K562 (cell line): ENCODE measurements around the gene TAC3. TPM values are rescaled to one million over a fixed set of nuclear protein-coding genes. Genes with fewer than 3 reads are reported as not detected.

Experiments used
- FOXK2 ChIP-seq, 2 experiments: fragments of 450-650 bp; IDR thresholded peaks in 1 of 2; conservative IDR thresholded peaks in 1 of 2; 2 replicates each; pipeline ENCODE4 v1.6.1; 2016; ENCODE audit warnings: low read depth in 2 of 2, mild to moderate bottlenecking in 1 of 2
- KDM4B ChIP-seq, 2 experiments: fragments of 450-650 bp in 1 of 2; sonication (generic) in 1 of 2; IDR thresholded peaks; 2 replicates each; pipeline ENCODE4 v1.6.1; 2016 to 2017; ENCODE audit warnings: borderline replicate concordance in 2 of 2, antibody characterized with exemption in 1 of 2, low read depth in 1 of 2, mild to moderate bottlenecking in 1 of 2
- MAFF ChIP-seq: IDR thresholded peaks from 2 replicates; pipeline ENCODE4 v1.6.1; 2012; ENCODE audit warnings: low read length, improper control_type of control experiment
- MAFG ChIP-seq: fragments of 450-650 bp; conservative IDR thresholded peaks from 2 replicates; pipeline ENCODE4 v1.6.1; 2016; ENCODE audit warnings: missing genetic modification characterization, missing compliant biosample characterization
- MED1 ChIP-seq: sonication (generic); formaldehyde crosslinking; IDR thresholded peaks from 2 replicates; pipeline ENCODE4 v1.8.1; 2023; ENCODE audit warnings: missing genetic modification reagents, borderline replicate concordance
- MYC ChIP-seq, 2 experiments: fragments of 250-450 bp in 1 of 2; sonication (Bioruptor Pico) in 1 of 2; IDR thresholded peaks; 2 replicates each; pipeline versions ENCODE4 v1.5.1 to v1.6.1; 2012 to 2021; ENCODE audit warnings: low read depth in 2 of 2, borderline replicate concordance in 1 of 2, improper control_type of control experiment in 1 of 2, low read length in 1 of 2, mild to moderate bottlenecking in 1 of 2, moderate library complexity in 1 of 2
- NBN ChIP-seq: fragments of 450-650 bp; IDR thresholded peaks from 2 replicates; pipeline ENCODE4 v1.6.1; 2016; ENCODE audit warnings: low read depth, mild to moderate bottlenecking
- OTX1 ChIP-seq: fragments of 450-650 bp; formaldehyde crosslinking; IDR thresholded peaks from 2 replicates; pipeline ENCODE4 v1.4.0; 2022; ENCODE audit warnings: mild to moderate bottlenecking
- PBX2 ChIP-seq, 2 experiments: IDR thresholded peaks in 1 of 2; conservative IDR thresholded peaks in 1 of 2; 2 replicates each; pipeline ENCODE4 v1.6.1; 2016; ENCODE audit warnings: low read depth in 2 of 2, mild to moderate bottlenecking in 1 of 2, missing compliant biosample characterization in 1 of 2, missing genetic modification characterization in 1 of 2, moderate library complexity in 1 of 2
- SMARCE1 ChIP-seq: fragments of 450-650 bp; IDR thresholded peaks from 2 replicates; pipeline ENCODE4 v1.7.1; 2016; ENCODE audit warnings: mild to moderate bottlenecking
- SPI1 ChIP-seq: IDR thresholded peaks from 2 replicates; pipeline ENCODE4 v1.6.1; 2011; ENCODE audit warnings: low read depth, low read length, control low read depth, borderline replicate concordance
- TBL1XR1 ChIP-seq, 2 experiments: IDR thresholded peaks; 2 replicates each; pipeline ENCODE4 v1.6.1; 2012; ENCODE audit warnings: improper control_type of control experiment in 2 of 2, low read length in 2 of 2, mild to moderate bottlenecking in 1 of 2
- TEAD4 ChIP-seq, 2 experiments: sonication (generic) in 1 of 2; formaldehyde crosslinking in 1 of 2; IDR thresholded peaks; 2 replicates each; pipeline versions ENCODE4 v1.6.1 to v1.8.0; 2012 to 2022; ENCODE audit warnings: borderline replicate concordance in 1 of 2, inconsistent platforms in 1 of 2, low read length in 1 of 2, mild to moderate bottlenecking in 1 of 2, missing genetic modification reagents in 1 of 2
- ZBTB2 ChIP-seq: fragments of 450-650 bp; IDR thresholded peaks from 2 replicates; pipeline ENCODE4 v1.6.1; 2016; ENCODE audit warnings: antibody characterized with exemption
- ZNF316 ChIP-seq: fragments of 450-650 bp; IDR thresholded peaks from 2 replicates; pipeline ENCODE4 v1.6.1; 2016
- ZNF449 ChIP-seq: fragments of 250-450 bp; sonication (Bioruptor Pico); IDR thresholded peaks from 2 replicates; pipeline ENCODE4 v1.8.0; 2022; ENCODE audit warnings: moderate library complexity, mild to moderate bottlenecking, inconsistent platforms
- ZNF551 ChIP-seq: fragments of 250-450 bp; sonication (Bioruptor Pico); IDR thresholded peaks from 2 replicates; pipeline ENCODE4 v1.5.0; 2021; ENCODE audit warnings: mild to moderate bottlenecking, moderate library complexity
- ZNF766 ChIP-seq: fragments of 200-800 bp; sonication (Bioruptor generic); conservative IDR thresholded peaks from 2 replicates; pipeline ENCODE4 v1.6.1; 2016; ENCODE audit warnings: missing genetic modification characterization, missing compliant biosample characterization
- polyA plus RNA-seq, 8 experiments: library from polyadenylated mRNA; depleted of rRNA in 4 of 8; stranded (reverse) in 5 of 8; unstranded in 3 of 8; fragments of >200 nt; fragmentation: Nextera tagmentation in 2 of 8; fragmentation: Illumina TruSeq in 1 of 8; extraction: Ambion mirVana in 2 of 8; extraction: Trizol in 1 of 8; gene quantifications; 2 replicates each; pipeline versions ENCODE4 v1.2.1 to v1.2.3, GENCODE V29; 2011 to 2014; ENCODE audit warnings: inconsistent platforms in 1 of 8, missing spikeins in 1 of 8
- total RNA-seq, 7 experiments: library from RNA; depleted of rRNA in 6 of 7; stranded (reverse); fragments of >200 nt in 6 of 7; fragmentation: Illumina TruSeq in 2 of 7; extraction: Trizol in 2 of 7; gene quantifications; 2 replicates each; pipeline versions ENCODE4 v1.2.1 to v1.2.3, GENCODE V29; 2011 to 2021; ENCODE audit warnings: low replicate concordance in 1 of 7
- TF ChIP-seq, protein P1 (sequence below): IDR thresholded peaks from 2 replicates; pipeline ENCODE4 v1.6.1; 2011; ENCODE audit not compliant: insufficient read length; ENCODE audit errors: extremely low read depth

The TAC3 gene
- total and polyA plus RNA-seq, 9 of the 15 experiments (the other 6 are each of a cell fraction or from before 2014, with no cell fraction given), result 0.29 to 2.8 (median 1.4) TPM

- TF ChIP-seq, protein P1, sequence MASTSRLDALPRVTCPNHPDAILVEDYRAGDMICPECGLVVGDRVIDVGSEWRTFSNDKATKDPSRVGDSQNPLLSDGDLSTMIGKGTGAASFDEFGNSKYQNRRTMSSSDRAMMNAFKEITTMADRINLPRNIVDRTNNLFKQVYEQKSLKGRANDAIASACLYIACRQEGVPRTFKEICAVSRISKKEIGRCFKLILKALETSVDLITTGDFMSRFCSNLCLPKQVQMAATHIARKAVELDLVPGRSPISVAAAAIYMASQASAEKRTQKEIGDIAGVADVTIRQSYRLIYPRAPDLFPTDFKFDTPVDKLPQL, result no peak
- TF ChIP-seq ZNF449 (CRISPR knock-in tag), result 0 out of 2 replicates have a peak, but pooled peaks have one; percentile 22
- peak in 1 of 2 experiments; percentile 27; a peak in 1 of 4 replicates for TF ChIP-seq FOXK2 (conservative IDR thresholded peaks at IDR 0.05 in 1 of 2, IDR thresholded peaks at IDR 0.05 in 1 of 2; ENCODE audit: low read depth in 2 of 2)
- peak; percentile 39; the same call in 1 of the 2 replicates for TF ChIP-seq MYC (IDR thresholded peaks at IDR 0.05; ENCODE audit: low read depth, low read length)
- no peak for TF ChIP-seq MYC (CRISPR knock-in tag; IDR thresholded peaks at IDR 0.05; ENCODE audit: borderline replicate concordance, low read depth)
- peak; percentile 91 for TF ChIP-seq ZNF316
- TF ChIP-seq MAFF, result peak; percentile 49; the same call in 1 of the 2 replicates
- TF ChIP-seq MAFG (tag), result peak; percentile 65
- peak; percentile 100 for TF ChIP-seq SPI1
- no peak for TF ChIP-seq ZBTB2
- TF ChIP-seq ZNF551 (CRISPR knock-in tag), result no peak
- no peak for TF ChIP-seq KDM4B (IDR thresholded peaks at IDR 0.05; ENCODE audit: borderline replicate concordance in 2 of 2, low read depth in 1 of 2)
- TF ChIP-seq TEAD4 (IDR thresholded peaks at IDR 0.05; ENCODE audit: low read length), result no peak
- no peak for TF ChIP-seq TEAD4 (CRISPR knock-in tag; IDR thresholded peaks at IDR 0.05; ENCODE audit: borderline replicate concordance)
- TF ChIP-seq PBX2 (CRISPR knock-in tag; IDR thresholded peaks at IDR 0.05; ENCODE audit: low read depth), result no peak
- 0 out of 2 replicates have a peak, but pooled peaks have one; percentile 10 for TF ChIP-seq PBX2 (tag; conservative IDR thresholded peaks at IDR 0.05; ENCODE audit: low read depth)
- peak; percentile 58; the same call in 1 of the 2 replicates for TF ChIP-seq NBN
- TF ChIP-seq MED1 (CRISPR knock-in tag), result no peak
- no peak; a peak in 1 of 4 replicates for TF ChIP-seq TBL1XR1 (IDR thresholded peaks at IDR 0.05; ENCODE audit: low read length in 2 of 2)
- TF ChIP-seq ZNF766 (CRISPR knock-in tag), result peak; percentile 27; the same call in 1 of the 2 replicates
- TF ChIP-seq SMARCE1, result 0 out of 2 replicates have a peak, but pooled peaks have one; percentile 37
- TF ChIP-seq OTX1 (CRISPR knock-in tag), result no peak
Measured at GRCh38 chr12:56991319-56992246, 24.7 kb downstream of the TAC3 start (continued).
